Parathyroid adenoma (tissue), 2 donors: ENCODE data around the gene UTS2B.

Experiments
- H2AFZ ChIP-seq: fragments of 300-600 bp; sonication (generic); one replicate; pipeline ENCODE4 v1.7.0; 2017; ENCODE audit warnings: antibody characterized with exemption, mild to moderate bottlenecking
- H3K27ac ChIP-seq: fragments of 300-600 bp; sonication (generic); one replicate; pipeline ENCODE4 v1.7.0; 2017
- H3K27me3 ChIP-seq: fragments of 300-600 bp; sonication (generic); one replicate; pipeline ENCODE4 v1.7.0; 2017; ENCODE audit warnings: low read length; ENCODE audit not compliant: control insufficient read depth, insufficient read depth
- H3K36me3 ChIP-seq: fragments of 300-600 bp; sonication (generic); one replicate; pipeline ENCODE4 v1.7.0; 2017; ENCODE audit warnings: low read length; ENCODE audit not compliant: control insufficient read depth, insufficient read depth
- H3K4me1 ChIP-seq: fragments of 300-600 bp; sonication (generic); one replicate; pipeline ENCODE4 v1.7.0; 2017; ENCODE audit warnings: control low read depth
- H3K4me2 ChIP-seq: fragments of 300-600 bp; sonication (generic); one replicate; pipeline ENCODE4 v1.7.0; 2017; ENCODE audit warnings: low read length
- H3K4me3 ChIP-seq: fragments of 300-600 bp; sonication (generic); one replicate; pipeline ENCODE4 v1.7.0; 2017; ENCODE audit warnings: low read depth, low read length
- H3K79me2 ChIP-seq: fragments of 300-600 bp; sonication (generic); one replicate; pipeline ENCODE4 v1.7.0; 2017; ENCODE audit warnings: control low read depth
- H3K9ac ChIP-seq: fragments of 300-600 bp; sonication (generic); one replicate; pipeline ENCODE4 v1.7.0; 2017; ENCODE audit warnings: mild to moderate bottlenecking
- H3K9me3 ChIP-seq: fragments of 300-600 bp; sonication (generic); one replicate; pipeline ENCODE4 v1.7.0; 2017; ENCODE audit warnings: low read length; ENCODE audit not compliant: control insufficient read depth
- TF ChIP-seq, protein P1 (sequence below): fragments of 300-600 bp; sonication (generic); IDR thresholded peaks from one replicate; pipeline ENCODE4 v1.7.0; 2017; ENCODE audit warnings: antibody characterized with exemption, mild to moderate bottlenecking
- donor health status: primary hyperparathyroidism.

The UTS2B gene

GRCh38 chr3:191329654-191330529, at the start of gene UTS2B:
TSS of gene UTS2B (minus strand) at chr3:191330526. CDS start at chr3:191282189, 48,337 bp downstream.
- Histone ChIP-seq H3K4me3 (peak within 1 kb of the TSS; percentile 79), H3K9ac (peak within 1 kb of the TSS; percentile 64), H3K27ac (peak within 1 kb of the TSS; percentile 78), H3K4me2 (peak within 1 kb of the TSS; percentile 77), H3K4me1 (peaks cover 10% of the 10 kb centered on the region), H3K9me3 (no peaks in the 10 kb centered on the region), H3K36me3 (no peaks in the 10 kb centered on the region), H3K27me3 (no peaks in the 10 kb centered on the region), H3K79me2 (peaks cover 37% of the 10 kb centered on the region), H2AFZ (peak within 1 kb of the TSS; percentile 86)
- TF ChIP-seq, protein P1, sequence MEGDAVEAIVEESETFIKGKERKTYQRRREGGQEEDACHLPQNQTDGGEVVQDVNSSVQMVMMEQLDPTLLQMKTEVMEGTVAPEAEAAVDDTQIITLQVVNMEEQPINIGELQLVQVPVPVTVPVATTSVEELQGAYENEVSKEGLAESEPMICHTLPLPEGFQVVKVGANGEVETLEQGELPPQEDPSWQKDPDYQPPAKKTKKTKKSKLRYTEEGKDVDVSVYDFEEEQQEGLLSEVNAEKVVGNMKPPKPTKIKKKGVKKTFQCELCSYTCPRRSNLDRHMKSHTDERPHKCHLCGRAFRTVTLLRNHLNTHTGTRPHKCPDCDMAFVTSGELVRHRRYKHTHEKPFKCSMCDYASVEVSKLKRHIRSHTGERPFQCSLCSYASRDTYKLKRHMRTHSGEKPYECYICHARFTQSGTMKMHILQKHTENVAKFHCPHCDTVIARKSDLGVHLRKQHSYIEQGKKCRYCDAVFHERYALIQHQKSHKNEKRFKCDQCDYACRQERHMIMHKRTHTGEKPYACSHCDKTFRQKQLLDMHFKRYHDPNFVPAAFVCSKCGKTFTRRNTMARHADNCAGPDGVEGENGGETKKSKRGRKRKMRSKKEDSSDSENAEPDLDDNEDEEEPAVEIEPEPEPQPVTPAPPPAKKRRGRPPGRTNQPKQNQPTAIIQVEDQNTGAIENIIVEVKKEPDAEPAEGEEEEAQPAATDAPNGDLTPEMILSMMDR, result no peak

GRCh38 chr3:191380001-191380400, 49.7 kb upstream of the UTS2B start:
- no peaks in the 10 kb centered on the region for H3K27me3 ChIP-seq
- TF ChIP-seq, protein P1, result no peak
- no peaks in the 10 kb centered on the region for H3K9me3 ChIP-seq
- peaks cover 2% of the 10 kb centered on the region for H3K4me1 ChIP-seq
- H3K4me3 ChIP-seq, result no peak overlapping the region
- H3K36me3 ChIP-seq, result no peaks in the 10 kb centered on the region
- no peaks in the 10 kb centered on the region for H3K79me2 ChIP-seq
- no peak overlapping the region for H3K27ac ChIP-seq
- no peak overlapping the region for H3K4me2 ChIP-seq
- no peak overlapping the region for H3K9ac ChIP-seq
- H2AFZ ChIP-seq, result no peak overlapping the region

- Histone ChIP-seq H3K4me2 (no peak overlapping the region), H3K27ac (no peak overlapping the region), H3K27me3 (no peaks in the 10 kb centered on the region), H3K79me2 (no peaks in the 10 kb centered on the region), H3K36me3 (no peaks in the 10 kb centered on the region), H3K9ac (no peak overlapping the region), H3K4me1 (peaks cover 2% of the 10 kb centered on the region), H3K9me3 (no peaks in the 10 kb centered on the region), H3K4me3 (no peak overlapping the region), H2AFZ (no peak overlapping the region)
- TF ChIP-seq, protein P1, result no peak
Observed at GRCh38 chr3:191379446-191379845, 49.1 kb upstream of the UTS2B start.

GRCh38 chr3:191378142-191378812, 48.0 kb upstream of the UTS2B start:
- Histone ChIP-seq H3K27ac (no peak overlapping the region), H3K36me3 (no peaks in the 10 kb centered on the region), H3K4me3 (no peak overlapping the region), H2AFZ (no peak overlapping the region), H3K4me1 (peaks cover 2% of the 10 kb centered on the region), H3K27me3 (no peaks in the 10 kb centered on the region), H3K4me2 (no peak overlapping the region), H3K9me3 (no peaks in the 10 kb centered on the region), H3K79me2 (no peaks in the 10 kb centered on the region), H3K9ac (no peak overlapping the region)
- TF ChIP-seq, protein P1, result no peak
